ENCODE data around the gene HPS4. TPM values are rescaled to one million over a fixed set of nuclear protein-coding genes. Genes with fewer than 3 reads are reported as not detected.

HPS4 gene
- total RNA-seq, 1 experiment from 2014 or later, result 35.4 TPM

- TF ChIP-seq, protein P1, sequence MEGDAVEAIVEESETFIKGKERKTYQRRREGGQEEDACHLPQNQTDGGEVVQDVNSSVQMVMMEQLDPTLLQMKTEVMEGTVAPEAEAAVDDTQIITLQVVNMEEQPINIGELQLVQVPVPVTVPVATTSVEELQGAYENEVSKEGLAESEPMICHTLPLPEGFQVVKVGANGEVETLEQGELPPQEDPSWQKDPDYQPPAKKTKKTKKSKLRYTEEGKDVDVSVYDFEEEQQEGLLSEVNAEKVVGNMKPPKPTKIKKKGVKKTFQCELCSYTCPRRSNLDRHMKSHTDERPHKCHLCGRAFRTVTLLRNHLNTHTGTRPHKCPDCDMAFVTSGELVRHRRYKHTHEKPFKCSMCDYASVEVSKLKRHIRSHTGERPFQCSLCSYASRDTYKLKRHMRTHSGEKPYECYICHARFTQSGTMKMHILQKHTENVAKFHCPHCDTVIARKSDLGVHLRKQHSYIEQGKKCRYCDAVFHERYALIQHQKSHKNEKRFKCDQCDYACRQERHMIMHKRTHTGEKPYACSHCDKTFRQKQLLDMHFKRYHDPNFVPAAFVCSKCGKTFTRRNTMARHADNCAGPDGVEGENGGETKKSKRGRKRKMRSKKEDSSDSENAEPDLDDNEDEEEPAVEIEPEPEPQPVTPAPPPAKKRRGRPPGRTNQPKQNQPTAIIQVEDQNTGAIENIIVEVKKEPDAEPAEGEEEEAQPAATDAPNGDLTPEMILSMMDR (IDR thresholded peaks at IDR 0.05 in 2 of 3, conservative IDR thresholded peaks at IDR 0.05 in 1 of 3; ENCODE audit: borderline replicate concordance in 1 of 3, insufficient read depth in 1 of 3, low read depth in 2 of 3, low read length in 2 of 3), result no peak
- TF ChIP-seq ELF1 (IDR thresholded peaks at IDR 0.05; ENCODE audit: borderline replicate concordance, low read depth) (no peak), POLR2AphosphoS5 (IDR thresholded peaks at IDR 0.05; ENCODE audit: low read depth, low read length) (no peak), YY1 (IDR thresholded peaks at IDR 0.05; ENCODE audit: extremely low read depth, insufficient replicate concordance, low read depth, low read length) (no peak), MAX (IDR thresholded peaks at IDR 0.05) (no peak)
Measured at GRCh38 chr22:26460202-26460601, 23.4 kb downstream of the HPS4 start (continued).

DNA sequence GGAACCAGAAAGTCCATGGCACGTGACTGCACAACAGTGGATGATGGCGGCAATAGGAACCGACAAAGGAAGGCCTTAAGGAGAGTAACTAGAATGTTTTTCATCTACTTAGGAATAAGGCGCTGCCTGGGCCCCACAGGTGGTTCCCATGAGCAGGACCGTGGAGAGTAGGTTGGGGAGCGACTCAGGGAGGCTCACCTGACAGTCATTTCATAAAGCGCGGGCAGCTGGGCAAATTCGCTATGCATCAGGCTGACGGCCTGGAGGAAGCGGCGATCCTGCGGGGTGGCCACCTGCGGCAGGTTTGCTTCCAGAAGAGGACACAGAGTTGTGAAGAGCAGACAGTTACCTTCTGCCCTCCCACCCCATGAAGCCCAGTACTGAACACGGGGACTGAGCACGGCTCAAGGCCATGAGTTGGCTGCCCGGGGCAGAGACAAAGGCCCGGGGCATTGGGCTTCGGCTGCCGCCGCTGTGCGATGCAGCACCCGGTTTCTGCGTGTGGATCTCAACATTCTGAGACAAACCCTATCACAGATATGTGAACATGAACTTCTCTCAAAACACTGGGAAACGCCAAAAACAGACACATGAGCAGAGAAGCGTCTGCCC lies 25.8 kb downstream of the HPS4 start:
- ATAC-seq, result no peak
- no peak for TF ChIP-seq EZH2 (IDR thresholded peaks at IDR 0.05)
- TF ChIP-seq, protein P2, sequence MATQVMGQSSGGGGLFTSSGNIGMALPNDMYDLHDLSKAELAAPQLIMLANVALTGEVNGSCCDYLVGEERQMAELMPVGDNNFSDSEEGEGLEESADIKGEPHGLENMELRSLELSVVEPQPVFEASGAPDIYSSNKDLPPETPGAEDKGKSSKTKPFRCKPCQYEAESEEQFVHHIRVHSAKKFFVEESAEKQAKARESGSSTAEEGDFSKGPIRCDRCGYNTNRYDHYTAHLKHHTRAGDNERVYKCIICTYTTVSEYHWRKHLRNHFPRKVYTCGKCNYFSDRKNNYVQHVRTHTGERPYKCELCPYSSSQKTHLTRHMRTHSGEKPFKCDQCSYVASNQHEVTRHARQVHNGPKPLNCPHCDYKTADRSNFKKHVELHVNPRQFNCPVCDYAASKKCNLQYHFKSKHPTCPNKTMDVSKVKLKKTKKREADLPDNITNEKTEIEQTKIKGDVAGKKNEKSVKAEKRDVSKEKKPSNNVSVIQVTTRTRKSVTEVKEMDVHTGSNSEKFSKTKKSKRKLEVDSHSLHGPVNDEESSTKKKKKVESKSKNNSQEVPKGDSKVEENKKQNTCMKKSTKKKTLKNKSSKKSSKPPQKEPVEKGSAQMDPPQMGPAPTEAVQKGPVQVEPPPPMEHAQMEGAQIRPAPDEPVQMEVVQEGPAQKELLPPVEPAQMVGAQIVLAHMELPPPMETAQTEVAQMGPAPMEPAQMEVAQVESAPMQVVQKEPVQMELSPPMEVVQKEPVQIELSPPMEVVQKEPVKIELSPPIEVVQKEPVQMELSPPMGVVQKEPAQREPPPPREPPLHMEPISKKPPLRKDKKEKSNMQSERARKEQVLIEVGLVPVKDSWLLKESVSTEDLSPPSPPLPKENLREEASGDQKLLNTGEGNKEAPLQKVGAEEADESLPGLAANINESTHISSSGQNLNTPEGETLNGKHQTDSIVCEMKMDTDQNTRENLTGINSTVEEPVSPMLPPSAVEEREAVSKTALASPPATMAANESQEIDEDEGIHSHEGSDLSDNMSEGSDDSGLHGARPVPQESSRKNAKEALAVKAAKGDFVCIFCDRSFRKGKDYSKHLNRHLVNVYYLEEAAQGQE (IDR thresholded peaks at IDR 0.05; ENCODE audit: low read depth), result no peak
- TF ChIP-seq CEBPB (IDR thresholded peaks at IDR 0.05; ENCODE audit: low read depth), result no peak
- TF ChIP-seq EGR1 (IDR thresholded peaks at IDR 0.05; ENCODE audit: low read depth), result no peak
- no peak for TF ChIP-seq FOSL1 (IDR thresholded peaks at IDR 0.05; ENCODE audit: low read depth)
- TF ChIP-seq EZH2phosphoT487 (IDR thresholded peaks at IDR 0.05; ENCODE audit: borderline replicate concordance), result no peak
- TF ChIP-seq ELF1 (IDR thresholded peaks at IDR 0.05; ENCODE audit: borderline replicate concordance, low read depth), result no peak
- no peak for TF ChIP-seq MAX (IDR thresholded peaks at IDR 0.05)
- TF ChIP-seq SP1 (IDR thresholded peaks at IDR 0.05; ENCODE audit: low read depth), result no peak
- TF ChIP-seq RAD21 (IDR thresholded peaks at IDR 0.05; ENCODE audit: low read depth), result no peak
- no peak for TF ChIP-seq POLR2AphosphoS5 (IDR thresholded peaks at IDR 0.05; ENCODE audit: low read depth, low read length)
- no peak for TF ChIP-seq JUND (IDR thresholded peaks at IDR 0.05)
- no peak for TF ChIP-seq POLR2A (IDR thresholded peaks at IDR 0.05; ENCODE audit: borderline replicate concordance, extremely low read depth, insufficient read depth, insufficient read length)
- no peak for TF ChIP-seq SRF (IDR thresholded peaks at IDR 0.05; ENCODE audit: low read depth)
- no peak for TF ChIP-seq SIN3A (IDR thresholded peaks at IDR 0.05; ENCODE audit: low read depth)
- no peak for TF ChIP-seq YY1 (IDR thresholded peaks at IDR 0.05; ENCODE audit: extremely low read depth, insufficient replicate concordance, low read depth, low read length)
- Histone ChIP-seq H3K36me3 (ENCODE audit: control insufficient read depth in 1 of 2, insufficient read depth in 2 of 2, low read length in 2 of 2) (peaks cover 10% of the 10 kb centered on the region in 2 experiments; a peak in 3 of 4 replicates), H3K27ac (ENCODE audit: low read depth, low read length) (no peak overlapping the region), H3K27me3 (ENCODE audit: insufficient read depth, low read length) (no peaks in the 10 kb centered on the region), H3K9ac (ENCODE audit: low read length) (no peak overlapping the region), H4K20me1 (ENCODE audit: insufficient read depth) (peaks cover 4% of the 10 kb centered on the region; the same call in 1 of the 2 replicates), H3K4me1 (ENCODE audit: control insufficient read depth in 1 of 2, insufficient read depth in 2 of 2, low read length in 2 of 2) (peaks cover 0 to 7% of the 10 kb centered on the region in 2 experiments; a peak in 3 of 4 replicates), H2AFZ (ENCODE audit: low read depth, low read length, poor library complexity, severe bottlenecking) (no peak overlapping the region), H3K4me2 (ENCODE audit: low read length) (no peak overlapping the region), H3K79me2 (ENCODE audit: insufficient read depth, low read length) (peaks cover 14% of the 10 kb centered on the region), H3K9me2 (ENCODE audit: insufficient read depth) (no peaks in the 10 kb centered on the region), H3K4me3 (replicated peaks in 1 of 2; ENCODE audit: low read depth in 1 of 2, low read length in 2 of 2) (no peak overlapping the region), H3K9me3 (ENCODE audit: control insufficient read depth in 1 of 2, insufficient read depth in 1 of 2, low read depth in 1 of 2, low read length in 2 of 2) (no peaks in the 10 kb centered on the region)
- BruUV-seq (replicated peaks), result no TSS peak
- intact Hi-C loops (cut with micrococcal nuclease), result no loop called here
- POLR2A ChIA-PET, result no interaction called here
- CTCF ChIA-PET, result no interaction called here
- RAD21 ChIA-PET (ENCODE audit: low non-redundant PET in 1 of 2, low total read pairs in 2 of 2, uncharacterized antibody in 2 of 2, unreplicated experiment in 2 of 2), result no interaction called here
- DNase-seq (ENCODE audit: low read depth, low spot score), result no peak
